H1 (cell line): ENCODE data around the gene CC2D1A. TPM values are rescaled to one million over a fixed set of nuclear protein-coding genes. Genes with fewer than 3 reads are reported as not detected.

ENCODE experiments used
- CTCF ChIA-PET: fragments of 300-600 bp; sonication (Branson Sonifier 250); formaldehyde crosslinking; loops from one replicate; lab custom pipeline; 2021; ENCODE audit not compliant: partially characterized antibody; lab: Charles Lee
- POLR2A ChIA-PET: fragments of 300-600 bp; sonication (Branson Sonifier 250); formaldehyde crosslinking; loops from one replicate; lab custom pipeline; 2021; ENCODE audit warnings: inconsistent platforms; ENCODE audit not compliant: partially characterized antibody; lab: Charles Lee
- DNase-seq, 2 experiments: peaks; one replicate each; pipeline versions ENCODE4 v3.0.0 to v3.0.0-alpha.2; 2010 to 2022; ENCODE audit warnings: low spot score in 2 of 2, low read depth in 1 of 2, mixed read lengths in 1 of 2
- FAIRE-seq: peaks from 2 replicates; lab custom pipeline; 2011; peaks lifted over from hg19 to GRCh38; lab: Jason Lieb, UNC
- H2AFZ ChIP-seq: 2 replicates; pipeline ENCODE4 v1.8.1; 2012; ENCODE audit warnings: low read length, inconsistent platforms
- H2AK5ac ChIP-seq: 2 replicates; pipeline ENCODE4 v1.6.1; 2013; ENCODE audit warnings: low read depth, low read length
- H2BK120ac ChIP-seq: replicated peaks from 2 replicates; pipeline ENCODE3; 2013; ENCODE audit warnings: low read depth, low read length, inconsistent platforms
- H2BK12ac ChIP-seq: 2 replicates; pipeline ENCODE4 v1.6.1; 2013; ENCODE audit warnings: low read depth, low read length
- H2BK15ac ChIP-seq: 2 replicates; pipeline ENCODE4 v1.6.1; 2013; ENCODE audit warnings: low read length
- H2BK20ac ChIP-seq: 2 replicates; pipeline ENCODE4 v1.6.1; 2013; ENCODE audit warnings: low read length
- H2BK5ac ChIP-seq: 2 replicates; pipeline ENCODE4 v1.6.1; 2013; ENCODE audit warnings: low read depth, low read length
- H3K14ac ChIP-seq: 2 replicates; pipeline ENCODE4 v1.6.1; 2013; ENCODE audit warnings: inconsistent platforms; ENCODE audit not compliant: insufficient read length
- H3K18ac ChIP-seq: 2 replicates; pipeline ENCODE4 v1.6.1; 2013; ENCODE audit warnings: low read length; ENCODE audit errors: extremely low read depth
- H3K23ac ChIP-seq: 2 replicates; pipeline ENCODE4 v1.6.1; 2013; ENCODE audit warnings: inconsistent platforms; ENCODE audit not compliant: insufficient read length
- H3K23me2 ChIP-seq: 2 replicates; pipeline ENCODE4 v1.6.1; 2013; ENCODE audit warnings: low read depth, low read length
- H3K27ac ChIP-seq: 2 replicates; pipeline ENCODE4 v1.6.1; 2011; ENCODE audit warnings: low read depth, low read length, inconsistent platforms
- H3K27me3 ChIP-seq, 4 experiments: replicated peaks in 1 of 4; 1 replicate in 1 of 4; 2 replicates in 3 of 4; pipeline versions ENCODE4 v1.6.1 to v1.8.1; 2011 to 2013; ENCODE audit warnings: low read length in 3 of 4, mild to moderate bottlenecking in 3 of 4, inconsistent platforms in 2 of 4, mixed read lengths in 2 of 4, moderate library complexity in 1 of 4; ENCODE audit not compliant: control insufficient read depth in 3 of 4, insufficient read depth in 3 of 4; ENCODE audit errors: extremely low read depth in 1 of 4
- H3K36me3 ChIP-seq, 4 experiments: 2 replicates each; pipeline versions ENCODE4 v1.6.1 to v1.8.1; 2011 to 2013; ENCODE audit warnings: mild to moderate bottlenecking in 4 of 4, low read length in 3 of 4, moderate library complexity in 2 of 4, control low read depth in 1 of 4, inconsistent platforms in 1 of 4; ENCODE audit not compliant: insufficient read depth in 4 of 4, control insufficient read depth in 2 of 4
- H3K4ac ChIP-seq: replicated peaks from 2 replicates; pipeline ENCODE3; 2013; ENCODE audit warnings: low read length, low read depth, mixed read lengths, inconsistent platforms; ENCODE audit not compliant: insufficient read length
- H3K4me1 ChIP-seq, 4 experiments: replicated peaks in 1 of 4; 1 replicate in 1 of 4; 2 replicates in 3 of 4; pipeline versions ENCODE4 v1.6.1 to v1.8.1; 2011 to 2013; ENCODE audit warnings: low read length in 3 of 4, inconsistent platforms in 2 of 4, mixed read lengths in 1 of 4; ENCODE audit not compliant: insufficient read depth in 4 of 4, control insufficient read depth in 3 of 4
- H3K4me2 ChIP-seq, 2 experiments: 2 replicates each; pipeline versions ENCODE4 v1.6.1 to v1.8.1; 2011 to 2013; ENCODE audit warnings: low read depth in 2 of 2, low read length in 2 of 2, control low read depth in 1 of 2, inconsistent platforms in 1 of 2, mild to moderate bottlenecking in 1 of 2; ENCODE audit not compliant: insufficient read depth in 1 of 2
- H3K4me3 ChIP-seq, 4 experiments: fragments of 200-600, 300-600 bp in 1 of 4; sonication (generic), shearing (Covaris generic), sonication (Bioruptor Twin) in 1 of 4; 2 replicates each; pipeline versions ENCODE4 v1.5.1 to v1.8.1; 2011 to 2016; ENCODE audit warnings: low read length in 4 of 4, low read depth in 3 of 4, control low read depth in 2 of 4, inconsistent platforms in 2 of 4, mild to moderate bottlenecking in 2 of 4, mixed read lengths in 1 of 4, moderate library complexity in 1 of 4; ENCODE audit not compliant: insufficient read depth in 2 of 4; ENCODE audit errors: extremely low read depth in 1 of 4
- H3K56ac ChIP-seq: replicated peaks from 2 replicates; pipeline ENCODE3; 2013; ENCODE audit warnings: low read depth, mild to moderate bottlenecking, mixed read lengths, low read length, inconsistent platforms; ENCODE audit not compliant: insufficient read length
- H3K79me1 ChIP-seq: 2 replicates; pipeline ENCODE4 v1.6.1; 2013; ENCODE audit warnings: low read depth, low read length, control low read depth
- H3K79me2 ChIP-seq, 2 experiments: 2 replicates each; pipeline versions ENCODE4 v1.6.1 to v1.8.1; 2012 to 2013; ENCODE audit warnings: low read length in 2 of 2, mild to moderate bottlenecking in 2 of 2, inconsistent platforms in 1 of 2; ENCODE audit not compliant: insufficient read depth in 2 of 2, control insufficient read depth in 1 of 2
- H3K9ac ChIP-seq, 4 experiments: replicated peaks in 1 of 4; 1 replicate in 1 of 4; 2 replicates in 3 of 4; pipeline versions ENCODE4 v1.6.1 to v1.8.1; 2011 to 2013; ENCODE audit warnings: low read depth in 3 of 4, low read length in 3 of 4, control low read depth in 2 of 4, mild to moderate bottlenecking in 2 of 4, moderate library complexity in 2 of 4, inconsistent platforms in 1 of 4; ENCODE audit errors: extremely low read depth in 1 of 4
- H3K9me3 ChIP-seq, 2 experiments: 2 replicates each; pipeline versions ENCODE4 v1.6.1 to v1.8.1; 2012 to 2013; ENCODE audit warnings: mild to moderate bottlenecking in 2 of 2, moderate library complexity in 2 of 2, control low read depth in 1 of 2, inconsistent platforms in 1 of 2, low read depth in 1 of 2, low read length in 1 of 2, mixed read lengths in 1 of 2; ENCODE audit not compliant: insufficient read depth in 2 of 2
- H4K20me1 ChIP-seq, 2 experiments: replicated peaks in 1 of 2; 2 replicates each; pipeline versions ENCODE3 to v1.8.1; 2011 to 2013; ENCODE audit warnings: inconsistent platforms in 2 of 2, low read length in 2 of 2, mild to moderate bottlenecking in 1 of 2; ENCODE audit not compliant: insufficient read depth in 2 of 2, control insufficient read depth in 1 of 2
- H4K5ac ChIP-seq: 2 replicates; pipeline ENCODE4 v1.6.1; 2013; ENCODE audit warnings: low read length, low read depth, mixed read lengths, inconsistent platforms; ENCODE audit not compliant: insufficient read length
- H4K8ac ChIP-seq: 2 replicates; pipeline ENCODE4 v1.8.0; 2013; ENCODE audit warnings: mild to moderate bottlenecking, moderate library complexity, low read length, inconsistent platforms; ENCODE audit not compliant: insufficient read depth; ENCODE audit errors: extremely low read depth
- H4K91ac ChIP-seq: replicated peaks from 2 replicates; pipeline ENCODE3; 2013; ENCODE audit warnings: low read length, mixed read lengths, inconsistent platforms; ENCODE audit not compliant: insufficient read length
- EGR1 ChIP-seq: IDR thresholded peaks from 2 replicates; pipeline ENCODE4 v1.6.1; 2011; ENCODE audit warnings: low read depth, low read length, borderline replicate concordance
- EP300 ChIP-seq, 2 experiments: IDR thresholded peaks; 1 replicate in 1 of 2; 2 replicates in 1 of 2; pipeline ENCODE4 v1.6.1; 2011 to 2012; ENCODE audit warnings: low read depth in 2 of 2, low read length in 2 of 2, mild to moderate bottlenecking in 2 of 2, borderline replicate concordance in 1 of 2, inconsistent platforms in 1 of 2, moderate library complexity in 1 of 2
- GTF2F1 ChIP-seq: IDR thresholded peaks from 2 replicates; pipeline ENCODE4 v1.6.1; 2012; ENCODE audit warnings: low read depth, low read length, improper control_type of control experiment, borderline replicate concordance
- JUN ChIP-seq: IDR thresholded peaks from 2 replicates; pipeline ENCODE4 v1.6.1; 2011; ENCODE audit warnings: low read depth, mild to moderate bottlenecking, improper control_type of control experiment, low read length
- KDM4A ChIP-seq: IDR thresholded peaks from one replicate; pipeline ENCODE4 v1.7.1; 2012; ENCODE audit warnings: low read depth, mild to moderate bottlenecking, moderate library complexity, low read length, inconsistent platforms; ENCODE audit not compliant: severe bottlenecking
- SIX5 ChIP-seq: IDR thresholded peaks from 2 replicates; pipeline ENCODE4 v1.6.1; 2011; ENCODE audit warnings: mild to moderate bottlenecking, low read depth, low read length
- SRF ChIP-seq: IDR thresholded peaks from 2 replicates; pipeline ENCODE4 v1.6.1; 2011; ENCODE audit warnings: mild to moderate bottlenecking, low read depth, low read length, moderate library complexity
- SUZ12 ChIP-seq: fragments of 200-600 bp; sonication (generic); IDR thresholded peaks from 2 replicates; pipeline ENCODE4 v1.6.1; 2012; ENCODE audit warnings: mild to moderate bottlenecking, inconsistent platforms, low read length, moderate library complexity, mixed read lengths
- TAF1 ChIP-seq: IDR thresholded peaks from 2 replicates; pipeline ENCODE4 v1.6.1; 2011; ENCODE audit warnings: mild to moderate bottlenecking, low read depth, low read length
- ZNF274 ChIP-seq: IDR thresholded peaks from 2 replicates; pipeline ENCODE4 v1.7.0; 2012; ENCODE audit warnings: low read length, borderline replicate concordance; ENCODE audit errors: extremely low read depth
- WGBS, 2 experiments: shearing (Covaris generic) in 1 of 2; methylation state at CpG; one replicate each; pipeline versions ENCODE4 v1.1.6 to v1.1.7; 2013 to 2015; ENCODE audit warnings: low lambda C conversion rate in 2 of 2, mixed read lengths in 2 of 2, inconsistent platforms in 1 of 2, low coverage in 1 of 2, missing lambda C conversion rate in 1 of 2; ENCODE audit not compliant: insufficient replicate concordance in 2 of 2, insufficient coverage in 1 of 2, insufficient read length in 1 of 2; ENCODE audit errors: extremely low coverage in 1 of 2, missing lambda C conversion rate in 1 of 2; 5-methylcytosine and 5-hydroxymethylcytosine counted together
- polyA plus RNA-seq, 7 experiments: library from polyadenylated mRNA; depleted of rRNA in 3 of 7; stranded (reverse) in 5 of 7; unstranded in 2 of 7; fragments of >200 nt in 5 of 7; fragments of 200-250 nt in 2 of 7; gene quantifications; 1 replicate in 5 of 7; 2 replicates in 1 of 7; 4 replicates in 1 of 7; pipeline versions ENCODE4 v1.2.1 to v1.2.3, GENCODE V29; 2011 to 2013; ENCODE audit warnings: missing spikeins in 2 of 7, mixed read lengths in 2 of 7
- total RNA-seq: library from RNA; stranded (reverse); fragmentation: NEBNext Ultra II Directional; extraction: Animal tissue kit (Norgen Biotek cat#: 25700); gene quantifications from 2 replicates; pipeline ENCODE4 v1.2.1, GENCODE V29; 2021
- TF ChIP-seq, protein P1 (sequence below): IDR thresholded peaks from 2 replicates; pipeline ENCODE4 v1.6.1; 2012; ENCODE audit warnings: inconsistent platforms

The CC2D1A gene
- total and polyA plus RNA-seq, 2 of the 8 experiments (the other 6 are each of a cell fraction or from before 2014, with no cell fraction given): 12.5 to 33.0 TPM

DNA sequence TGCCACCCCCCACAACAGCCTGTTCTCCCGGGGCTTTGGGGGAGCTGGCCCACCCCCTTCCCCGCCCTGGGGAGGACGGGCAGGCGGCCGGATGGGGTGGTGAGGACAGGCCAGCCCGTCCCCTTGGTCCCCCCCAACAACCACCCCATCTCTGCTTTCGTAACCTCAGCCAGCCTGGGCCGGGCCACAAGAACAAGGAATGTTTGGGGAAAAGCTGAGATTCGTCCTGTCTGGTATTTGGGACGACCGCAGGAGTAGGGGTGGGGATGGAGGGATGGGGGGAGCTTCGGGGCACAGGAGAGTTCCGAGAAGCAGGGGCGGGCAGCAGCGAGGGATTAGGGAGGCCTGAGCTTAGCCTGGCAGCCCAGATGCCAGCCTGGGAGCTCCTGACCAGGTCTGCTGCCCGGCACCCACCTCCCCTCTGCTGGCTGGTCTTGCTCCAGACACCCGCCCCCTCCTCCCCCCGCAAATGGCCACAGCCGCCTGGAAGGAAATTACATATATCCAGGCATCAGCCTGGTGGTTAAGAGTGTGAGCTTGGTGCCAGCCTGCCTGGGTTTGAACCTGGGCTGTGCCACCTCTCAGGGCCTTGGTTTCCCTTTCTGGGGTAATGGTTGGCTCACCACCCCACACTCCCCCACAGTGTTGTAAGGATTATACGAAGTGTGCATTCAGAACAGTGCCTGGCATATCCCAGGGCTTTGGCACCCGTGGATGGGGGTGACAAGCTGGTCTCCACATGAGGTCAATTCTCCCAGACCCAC, 32.5 kb downstream of the CC2D1A start, which contains the start of gene PODNL1:
TSS of gene PODNL1 (minus strand) at position 117 of the 764 bp plus-strand sequence. CDS start 236 bp downstream, outside the sequence.
- Histone ChIP-seq H2AK5ac (0 out of 2 replicates have a peak within 1 kb of the TSS, but pooled peaks have one; percentile 75), H2AFZ (peak within 1 kb of the TSS; percentile 33; the same call in 1 of the 2 replicates), H3K9ac (no peak within 1 kb of the TSS; a peak in 1 of 7 replicates), H3K79me2 (no peaks in the 10 kb centered on the region), H3K36me3 (no peaks in the 10 kb centered on the region), H3K18ac (peak within 1 kb of the TSS; percentile 32), H3K27ac (no peak within 1 kb of the TSS), H3K4me1 (peaks cover 3 to 34% (median 19%) of the 10 kb centered on the region in 4 experiments), H3K79me1 (peaks cover 3% of the 10 kb centered on the region; the same call in 1 of the 2 replicates), H2BK5ac (peak within 1 kb of the TSS; percentile 87; the same call in 1 of the 2 replicates), H3K27me3 (peaks cover 0 to 2% (median 0%) of the 10 kb centered on the region in 4 experiments; a peak in 1 of 7 replicates), H4K20me1 (peaks cover 0 to 6% of the 10 kb centered on the region in 2 experiments), H3K4me2 (peak within 1 kb of the TSS; percentile 22 to 44; a peak in 3 of 4 replicates), H3K9me3 (no peaks in the 10 kb centered on the region), H3K4ac (peak within 1 kb of the TSS; percentile 53), H2BK20ac (0 out of 2 replicates have a peak within 1 kb of the TSS, but pooled peaks have one; percentile 48), H3K23ac (no peak within 1 kb of the TSS), H2BK12ac (peak within 1 kb of the TSS; percentile 87; the same call in 1 of the 2 replicates), H4K91ac (peak within 1 kb of the TSS; percentile 89), H3K4me3 (peak within 1 kb of the TSS in 1 of 4 experiments; percentile 34; a peak in 1 of 8 replicates), H3K23me2 (peaks cover 14% of the 10 kb centered on the region; the same call in 1 of the 2 replicates), H4K8ac (peak within 1 kb of the TSS; percentile 85), H3K56ac (no peak within 1 kb of the TSS), H3K14ac (no peak within 1 kb of the TSS), H2BK120ac (no peak within 1 kb of the TSS), H4K5ac (peak within 1 kb of the TSS; percentile 31), H2BK15ac (peak within 1 kb of the TSS; percentile 81; the same call in 1 of the 2 replicates)
- DNase-seq (no peak), FAIRE-seq (no peak)
- WGBS, 2 experiments: 78% methylated on average over 7 of the region's 21 CpGs; no CpG with 5 or more reads in 1 of the 2 experiments
- POLR2A ChIA-PET: interaction anchor here (0.7 to 5.5 kb wide), 10 partner anchors 9 to 65 kb away, joined by 3 to 35 read pairs (median 4); partner anchors contain the start of gene DCAF15
- CTCF ChIA-PET: interaction anchor here (0.9 to 3.7 kb wide), 8 partner anchors 11 to 130 kb away, joined by 3 to 26 read pairs (median 4); no protein-coding TSS in a partner anchor
- TF ChIP-seq EP300 (IDR thresholded peaks at IDR 0.05; ENCODE audit: borderline replicate concordance in 1 of 2, low read depth in 2 of 2, low read length in 2 of 2) (no peak), KDM4A (no peak), JUN (no peak), GTF2F1 (no peak), SRF (no peak), SUZ12 (no peak), TAF1 (no peak), ZNF274 (no peak), SIX5 (no peak), EGR1 (no peak)
- TF ChIP-seq, protein P1, sequence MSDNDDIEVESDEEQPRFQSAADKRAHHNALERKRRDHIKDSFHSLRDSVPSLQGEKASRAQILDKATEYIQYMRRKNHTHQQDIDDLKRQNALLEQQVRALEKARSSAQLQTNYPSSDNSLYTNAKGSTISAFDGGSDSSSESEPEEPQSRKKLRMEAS: no peak
